Left lung (tissue), 10 donors: ENCODE data around the gene MMP19. TPM values are rescaled to one million over a fixed set of nuclear protein-coding genes. Genes with fewer than 3 reads are reported as not detected.
A peak's percentile ranks its signal among the peaks of the same experiment; 100 is the strongest.
"Not testable (repeated sequence)": the region's sequence is repeated elsewhere in the genome, so short reads cannot be mapped to it uniquely, and the experiment has no call there.

ENCODE experiments used
- ATAC-seq: fragments of 200-7000 bp; cut with Tn5 transposase; one replicate; pipeline ENCODE4 v1.9.1; 2020; ENCODE audit warnings: moderate library complexity
- DNase-seq, 4 donors: peaks; one replicate each; pipeline ENCODE4 v3.0.0-alpha.2; 2013 to 2020
- H3K27ac ChIP-seq, 2 donors: fragments of 200-600 bp; sonication (generic) in 1 of 2; one replicate each; pipeline versions ENCODE4 v1.5.0 to v1.8.0; 2020 to 2021
- H3K27me3 ChIP-seq, 2 donors: fragments of 200-600 bp; sonication (generic) in 1 of 2; one replicate each; pipeline versions ENCODE4 v1.5.0 to v1.8.0; 2020 to 2021
- H3K36me3 ChIP-seq, 2 donors: fragments of 200-600 bp; sonication (generic) in 1 of 2; one replicate each; pipeline versions ENCODE4 v1.5.0 to v1.8.0; 2020 to 2021
- H3K4me1 ChIP-seq, 2 donors: fragments of 200-600 bp; one replicate each; pipeline ENCODE4 v1.8.0; 2021
- H3K4me3 ChIP-seq, 2 donors: fragments of 200-600 bp; sonication (generic) in 1 of 2; one replicate each; pipeline versions ENCODE4 v1.5.0 to v1.8.0; 2020 to 2021; ENCODE audit warnings: mild to moderate bottlenecking in 1 of 2
- H3K9me3 ChIP-seq, 2 donors: fragments of 200-600 bp; sonication (generic) in 1 of 2; one replicate each; pipeline versions ENCODE4 v1.5.0 to v1.8.0; 2020 to 2021
- intact Hi-C, 2 donors: fragments of 100-400 bp; cut with DNase I; formaldehyde crosslinking; loops; one replicate each; pipeline versions ENCODE4 v1.11.2 to v1.14.2; 2022
- polyA plus RNA-seq, 6 donors: library from polyadenylated mRNA; unstranded; fragments of 120-200 nt; gene quantifications; one replicate each; pipeline ENCODE4 v1.2.1, GENCODE V29; 2013; ENCODE audit not compliant: insufficient read length in 6 of 6
- total RNA-seq, 2 donors: library from RNA; stranded (reverse); fragmentation: NEBNext Ultra II Directional; extraction: Animal tissue kit (Norgen Biotek cat#: 25700); gene quantifications; one replicate each; pipeline ENCODE4 v1.2.1, GENCODE V29; 2021
- TF ChIP-seq, protein P1 (sequence below), 2 donors: fragments of 200-600 bp; sonication (generic) in 1 of 2; IDR thresholded peaks; one replicate each; pipeline versions ENCODE4 v1.5.0 to v1.8.0; 2021; ENCODE audit warnings: antibody characterized with exemption in 2 of 2
- donor health status: DM: no; HTN: yes; CAD: no.
- donor health status: DM: no; HTN: no; CAD: no.

Gene MMP19
- total and polyA plus RNA-seq, 8 donors, result 9.9 to 78.4 (median 11.9) TPM

DNA sequence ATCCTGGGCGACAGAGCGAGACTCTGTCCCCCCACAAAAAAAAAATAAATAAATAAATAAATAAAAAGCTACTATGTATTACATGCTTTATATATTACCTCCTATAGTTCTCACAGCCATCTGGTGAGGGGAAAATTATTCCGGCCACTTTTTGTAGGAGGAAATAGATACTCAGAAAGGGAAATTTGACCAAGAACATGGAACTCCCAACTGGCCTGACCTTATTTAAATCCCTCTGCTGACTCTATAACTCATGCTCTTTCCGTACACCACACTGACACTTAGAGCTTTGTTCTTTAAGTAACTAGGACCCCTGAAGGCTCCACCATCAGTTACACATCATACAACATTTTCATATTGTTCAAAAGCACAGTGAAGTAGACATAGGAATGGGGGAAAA lies 2.2 kb upstream of the MMP19 start:
- H3K9me3 ChIP-seq, result no peaks in the 10 kb centered on the region
- H3K4me1 ChIP-seq, result peaks cover 11 to 45% of the 10 kb centered on the region in 2 donors
- no peaks in the 10 kb centered on the region for H3K27me3 ChIP-seq
- ATAC-seq (no peak), DNase-seq (no peak)
- no peak overlapping the region for H3K4me3 ChIP-seq
- peak overlapping the region; percentile 45 to 65 for H3K27ac ChIP-seq
- TF ChIP-seq, protein P1, sequence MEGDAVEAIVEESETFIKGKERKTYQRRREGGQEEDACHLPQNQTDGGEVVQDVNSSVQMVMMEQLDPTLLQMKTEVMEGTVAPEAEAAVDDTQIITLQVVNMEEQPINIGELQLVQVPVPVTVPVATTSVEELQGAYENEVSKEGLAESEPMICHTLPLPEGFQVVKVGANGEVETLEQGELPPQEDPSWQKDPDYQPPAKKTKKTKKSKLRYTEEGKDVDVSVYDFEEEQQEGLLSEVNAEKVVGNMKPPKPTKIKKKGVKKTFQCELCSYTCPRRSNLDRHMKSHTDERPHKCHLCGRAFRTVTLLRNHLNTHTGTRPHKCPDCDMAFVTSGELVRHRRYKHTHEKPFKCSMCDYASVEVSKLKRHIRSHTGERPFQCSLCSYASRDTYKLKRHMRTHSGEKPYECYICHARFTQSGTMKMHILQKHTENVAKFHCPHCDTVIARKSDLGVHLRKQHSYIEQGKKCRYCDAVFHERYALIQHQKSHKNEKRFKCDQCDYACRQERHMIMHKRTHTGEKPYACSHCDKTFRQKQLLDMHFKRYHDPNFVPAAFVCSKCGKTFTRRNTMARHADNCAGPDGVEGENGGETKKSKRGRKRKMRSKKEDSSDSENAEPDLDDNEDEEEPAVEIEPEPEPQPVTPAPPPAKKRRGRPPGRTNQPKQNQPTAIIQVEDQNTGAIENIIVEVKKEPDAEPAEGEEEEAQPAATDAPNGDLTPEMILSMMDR (IDR thresholded peaks at IDR 0.05), result no peak
- no peaks in the 10 kb centered on the region for H3K36me3 ChIP-seq
- intact Hi-C loops, result no loop called here

DNA sequence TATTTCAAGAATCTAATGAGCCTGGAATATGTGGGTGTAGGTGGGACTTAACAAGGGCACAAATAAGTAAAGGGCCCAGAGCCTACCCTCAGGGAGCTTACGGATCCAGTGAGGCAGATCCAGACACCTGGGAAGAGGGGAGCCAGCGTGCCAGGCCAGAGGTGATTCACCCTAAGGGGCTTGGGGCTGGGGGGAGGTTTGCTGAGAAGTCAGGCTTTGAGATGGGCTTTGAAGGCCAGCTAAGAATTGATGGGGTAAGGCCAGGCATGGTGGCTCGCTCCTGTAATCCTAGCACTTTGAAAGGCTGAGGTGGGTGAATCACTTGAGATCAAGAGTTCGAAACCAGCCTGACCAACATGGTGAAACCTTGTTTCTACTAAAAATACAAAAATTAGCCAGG lies 695 bp upstream of the MMP19 start:
- H3K27me3 ChIP-seq, result no peaks in the 10 kb centered on the region
- ATAC-seq, result no peak
- DNase-seq, result no peak
- intact Hi-C loops, result no loop called here
- TF ChIP-seq, protein P1 (IDR thresholded peaks at IDR 0.05), result no peak
- no peaks in the 10 kb centered on the region for H3K9me3 ChIP-seq
- no peak overlapping the region for H3K4me3 ChIP-seq
- H3K27ac ChIP-seq, result no peak overlapping the region
- H3K4me1 ChIP-seq, result peaks cover 5 to 36% of the 10 kb centered on the region in 2 donors
- peaks cover 0 to 13% of the 10 kb centered on the region in 2 donors for H3K36me3 ChIP-seq

GRCh38 chr12:55840581-55841351 lies 2.0 kb downstream of the MMP19 start:
- TF ChIP-seq, protein P1 (IDR thresholded peaks at IDR 0.05), result no peak
- Histone ChIP-seq H3K4me3 (peak overlapping the region in 1 of 2 donors; percentile 54), H3K4me1 (peaks cover 0 to 13% of the 10 kb centered on the region in 2 donors), H3K9me3 (no peaks in the 10 kb centered on the region), H3K27ac (no peak overlapping the region), H3K27me3 (no peaks in the 10 kb centered on the region), H3K36me3 (peaks cover 0 to 15% of the 10 kb centered on the region in 2 donors)
- DNase-seq (no peak), ATAC-seq (no peak)
- intact Hi-C loops, result no loop called here

DNA sequence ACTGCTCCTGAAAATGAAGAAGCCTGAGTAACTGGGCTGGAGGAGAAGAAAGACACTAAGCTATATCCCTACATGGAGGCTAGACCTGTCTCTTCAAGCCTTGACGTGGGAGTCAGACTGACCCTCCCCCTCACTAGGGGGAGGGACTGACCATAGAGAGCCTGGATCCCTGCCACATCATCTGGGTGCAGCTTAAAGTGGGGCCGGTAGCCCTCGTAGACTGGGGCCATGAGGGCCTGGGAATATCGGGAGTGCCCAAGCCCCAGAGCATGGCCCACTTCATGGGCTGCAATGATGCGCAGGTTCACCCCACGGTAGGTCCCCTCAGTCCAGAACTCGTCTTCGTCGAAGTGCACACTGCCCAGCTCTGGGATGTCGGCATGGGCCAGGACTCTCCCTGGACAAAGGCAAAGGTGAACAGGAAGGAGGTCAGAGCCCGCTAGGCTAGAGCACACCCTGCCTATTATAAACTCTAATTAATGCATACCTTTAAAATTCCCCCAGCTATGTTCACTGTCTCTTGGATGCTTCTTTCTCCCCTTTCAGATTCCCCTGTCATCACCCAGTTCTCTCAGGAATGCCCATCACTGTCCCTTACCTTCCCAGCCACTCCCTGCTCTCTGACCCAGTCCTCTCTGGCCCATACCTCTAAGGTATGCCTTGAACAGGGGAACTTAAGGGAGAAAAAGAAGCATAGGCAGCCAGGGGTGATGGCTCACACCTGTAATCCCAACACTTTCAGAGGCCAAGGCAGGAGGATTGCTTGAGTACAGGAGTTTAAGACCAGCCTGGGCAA lies 3.2 kb downstream of the MMP19 start:
- TF ChIP-seq, protein P1 (IDR thresholded peaks at IDR 0.05), result no peak
- intact Hi-C loops, result loop anchor here in 1 of 2 donors (10.0 kb wide), 1 partner anchor 85 kb away; the partner anchor contains the start of gene PYM1
- Histone ChIP-seq H3K4me3 (no peak overlapping the region), H3K27me3 (no peaks in the 10 kb centered on the region), H3K27ac (no peak overlapping the region), H3K36me3 (peaks cover 0 to 21% of the 10 kb centered on the region in 2 donors), H3K4me1 (peaks cover 0 to 9% of the 10 kb centered on the region in 2 donors), H3K9me3 (no peaks in the 10 kb centered on the region)
- no peak for DNase-seq
- no peak for ATAC-seq

GRCh38 chr12:55838361-55838760 lies 4.4 kb downstream of the MMP19 start:
- Histone ChIP-seq H3K9me3 (no peaks in the 10 kb centered on the region), H3K4me3 (no peak overlapping the region), H3K36me3 (peaks cover 0 to 21% of the 10 kb centered on the region in 2 donors), H3K27ac (no peak overlapping the region), H3K4me1 (peaks cover 0 to 9% of the 10 kb centered on the region in 2 donors), H3K27me3 (no peaks in the 10 kb centered on the region)
- ATAC-seq (no peak), DNase-seq (no peak)
- TF ChIP-seq, protein P1 (IDR thresholded peaks at IDR 0.05), result no peak
- intact Hi-C loops, result loop anchor here in 1 of 2 donors (10.0 kb wide), 1 partner anchor 86 kb away; the partner anchor contains the start of gene PYM1

GRCh38 chr12:55834400-55834799 lies 8.3 kb downstream of the MMP19 start:
- intact Hi-C loops, result loop anchor here in 1 of 2 donors (10.0 kb wide), 1 partner anchor 90 kb away; the partner anchor contains the start of gene PYM1
- not testable (repeated sequence) for DNase-seq, H3K9me3 ChIP-seq, ATAC-seq, H3K4me3 ChIP-seq, H3K27me3 ChIP-seq, H3K27ac ChIP-seq
- Histone ChIP-seq H3K36me3 (peaks cover 0 to 17% of the 10 kb centered on the region in 2 donors), H3K4me1 (peaks cover 0 to 12% of the 10 kb centered on the region in 2 donors)
